Inflammatory macrophage treated with lipopolysaccharide for 4 hours (primary cell): ENCODE results near the gene RELL1.
A peak's percentile ranks its signal among the peaks of the same experiment; 100 is the strongest.
"Not testable (repeated sequence)": the region's sequence is repeated elsewhere in the genome, so short reads cannot be mapped to it uniquely, and the experiment has no call there.

Source experiments
- DNase-seq: peaks from one replicate; pipeline ENCODE4 v3.0.0-alpha.2; 2020

Gene RELL1

DNA sequence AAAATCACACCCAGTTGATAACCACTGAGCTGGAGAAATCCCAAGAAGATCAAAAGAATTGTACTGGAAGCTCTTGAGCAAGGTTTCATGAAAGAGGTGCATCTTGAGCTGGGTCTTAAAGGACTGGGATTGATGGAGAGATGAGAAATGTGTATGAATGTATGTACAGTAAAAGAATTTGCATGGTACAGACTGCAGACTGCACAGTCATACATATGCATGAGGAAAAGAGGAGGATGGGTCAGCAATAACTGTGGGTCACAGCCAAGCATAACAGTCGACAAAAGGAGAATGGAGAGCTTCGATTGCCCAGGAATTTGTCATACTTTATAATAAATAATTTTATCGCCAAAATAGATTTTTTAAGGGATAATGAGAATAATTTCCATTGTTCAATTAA, 4.8 kb upstream of the RELL1 start:
- no peak for DNase-seq

DNA sequence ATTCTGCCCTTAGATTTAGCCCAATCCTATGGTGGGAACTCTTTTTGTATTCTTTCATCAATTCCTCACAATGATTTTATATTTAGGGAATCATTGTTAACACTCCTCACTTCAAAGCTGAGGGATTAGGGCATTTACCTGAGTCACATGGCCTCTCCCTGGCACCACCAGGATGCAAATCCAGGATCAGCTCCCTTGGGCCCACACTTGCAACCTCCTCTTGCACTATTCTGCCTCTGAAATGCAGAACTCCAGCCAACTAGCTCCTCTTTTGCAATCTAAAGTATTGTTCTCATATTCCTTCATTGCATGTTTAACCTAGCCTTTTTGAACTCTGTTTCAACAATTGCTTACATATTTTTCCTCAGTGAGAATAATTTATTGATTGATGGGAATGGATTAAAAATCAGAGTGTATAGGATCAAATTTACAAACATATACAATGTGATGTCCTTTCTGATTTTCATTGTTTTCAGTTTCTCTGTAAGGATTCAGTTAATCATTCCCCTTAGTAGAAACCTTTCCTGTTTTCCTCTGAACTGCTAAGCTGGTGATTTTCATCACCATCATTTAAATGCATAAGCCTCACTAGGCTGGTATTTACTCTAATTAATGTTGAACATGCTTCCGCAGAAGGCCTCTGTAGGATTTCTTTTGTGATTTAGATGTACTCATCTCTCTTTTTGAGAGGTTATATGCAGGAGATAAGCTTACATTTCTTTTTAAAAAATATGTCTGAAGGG, 3.3 kb upstream of the RELL1 start:
- peak; percentile 40 for DNase-seq

DNA sequence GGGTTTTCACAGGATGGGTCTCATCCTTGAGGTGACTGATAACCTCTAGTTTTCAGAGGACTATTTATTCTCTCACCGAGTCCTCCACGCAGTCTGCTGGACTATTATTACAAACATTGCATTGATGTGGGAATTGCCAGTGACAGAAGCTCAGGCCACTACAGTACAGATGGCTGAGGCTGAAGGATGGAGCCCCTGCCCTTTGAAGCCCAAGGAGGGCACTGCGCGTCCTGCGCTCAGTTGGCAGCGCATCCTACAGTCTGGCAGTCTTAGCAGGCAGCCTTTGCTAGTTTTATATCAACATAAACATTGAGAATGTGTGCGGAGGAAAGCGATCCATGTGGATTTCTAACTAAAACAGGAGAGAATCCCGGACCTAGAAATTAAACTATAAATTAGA, 1.5 kb upstream of the RELL1 start:
- DNase-seq, result no peak

DNA sequence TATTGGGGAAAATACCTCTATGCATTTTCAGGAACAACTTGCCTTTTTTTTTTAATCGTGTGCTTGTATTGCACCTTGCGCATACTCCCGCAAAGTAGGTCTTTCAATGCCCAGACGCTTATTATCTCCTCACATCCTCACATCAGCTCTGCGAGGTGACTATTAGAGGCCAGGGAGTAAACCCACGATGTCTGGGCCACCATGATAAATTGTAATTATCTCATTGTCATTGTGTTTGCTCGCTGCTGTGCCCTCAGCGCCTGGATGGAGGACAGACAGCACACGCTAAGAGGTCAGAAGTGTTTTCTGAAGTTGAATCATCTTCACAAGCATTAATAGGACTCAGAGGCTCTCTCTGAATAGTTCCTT, 1.0 kb upstream of the RELL1 start:
- DNase-seq, result no peak

DNA sequence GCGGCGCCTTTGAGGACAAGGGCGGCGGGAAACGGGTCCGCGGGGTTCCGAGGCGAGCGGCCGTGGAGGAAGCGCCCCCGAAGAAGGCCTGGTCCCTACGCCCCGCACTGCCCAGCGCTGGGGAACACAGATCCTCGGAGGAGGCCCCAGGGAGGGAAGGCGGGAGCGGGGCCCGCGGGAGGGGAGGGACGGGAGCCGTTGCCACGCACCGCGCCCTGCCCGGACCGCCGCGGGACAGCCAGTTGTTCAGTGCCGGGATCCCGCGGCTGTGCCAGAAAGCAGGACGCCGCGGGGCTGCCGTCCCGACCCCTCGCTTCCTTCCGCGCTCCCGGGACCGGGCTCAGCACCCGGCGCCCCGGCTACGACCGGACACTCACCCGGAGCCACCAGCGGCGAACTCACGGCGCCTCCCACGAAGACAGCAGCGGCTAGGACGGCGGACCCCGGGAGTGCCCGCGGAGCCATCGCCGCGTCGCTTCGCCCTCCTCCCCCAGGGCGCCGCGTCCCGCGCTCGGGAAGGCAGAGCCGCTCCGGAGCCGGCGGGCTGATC, 278 bp downstream of the RELL1 start:
- DNase-seq, result peak; percentile 35

DNA sequence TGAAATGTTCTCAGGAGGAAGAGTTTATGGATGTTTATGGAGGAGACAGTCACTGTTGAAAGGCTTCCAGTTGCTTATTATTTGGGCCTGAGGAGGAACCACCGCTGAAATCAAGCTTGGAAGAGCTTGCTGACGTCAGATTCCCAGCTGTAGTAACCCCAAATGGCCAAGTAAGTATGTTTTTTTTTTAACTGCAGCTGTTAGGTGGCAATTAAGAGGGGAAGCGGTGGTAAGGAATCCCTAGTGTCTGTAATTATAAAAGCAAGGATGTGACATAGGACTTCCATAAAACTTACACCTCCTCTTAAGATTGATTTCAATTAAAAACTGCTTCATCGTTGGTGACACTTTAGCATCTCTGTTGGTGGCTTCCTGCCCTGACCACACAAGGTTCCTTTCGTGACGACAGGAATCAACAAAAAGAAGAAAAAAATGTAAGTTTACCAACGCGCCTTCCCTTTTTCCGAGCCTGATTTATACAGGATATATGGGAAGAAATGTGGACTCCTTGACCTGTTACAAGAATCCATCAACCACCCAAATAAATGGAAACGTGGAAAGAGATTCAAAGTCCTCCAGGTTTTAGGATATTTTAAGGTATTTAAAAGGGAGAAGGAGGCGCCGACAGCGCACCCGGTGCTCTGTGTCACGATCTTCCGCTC, 884 bp downstream of the RELL1 start:
- DNase-seq, result peak; percentile 50

DNA sequence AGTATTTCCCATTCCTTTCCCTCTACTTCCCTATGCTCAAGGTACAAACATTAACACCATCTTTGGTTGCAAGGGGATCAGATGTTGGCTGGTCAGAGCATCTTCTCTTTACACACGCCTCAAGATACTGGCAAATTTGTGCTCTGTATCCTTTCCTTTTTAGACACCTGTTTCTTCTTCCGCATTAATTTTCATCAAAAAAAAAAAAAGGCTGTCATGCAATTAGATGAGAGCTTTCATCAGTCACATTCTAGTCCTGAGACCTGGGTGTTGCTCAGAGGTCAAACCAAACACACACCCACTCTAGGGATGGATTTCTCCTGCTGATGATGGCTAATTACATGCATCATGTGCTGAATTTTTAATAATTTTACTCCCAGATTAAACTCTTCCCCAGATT, 2.0 kb downstream of the RELL1 start:
- no peak for DNase-seq

DNA sequence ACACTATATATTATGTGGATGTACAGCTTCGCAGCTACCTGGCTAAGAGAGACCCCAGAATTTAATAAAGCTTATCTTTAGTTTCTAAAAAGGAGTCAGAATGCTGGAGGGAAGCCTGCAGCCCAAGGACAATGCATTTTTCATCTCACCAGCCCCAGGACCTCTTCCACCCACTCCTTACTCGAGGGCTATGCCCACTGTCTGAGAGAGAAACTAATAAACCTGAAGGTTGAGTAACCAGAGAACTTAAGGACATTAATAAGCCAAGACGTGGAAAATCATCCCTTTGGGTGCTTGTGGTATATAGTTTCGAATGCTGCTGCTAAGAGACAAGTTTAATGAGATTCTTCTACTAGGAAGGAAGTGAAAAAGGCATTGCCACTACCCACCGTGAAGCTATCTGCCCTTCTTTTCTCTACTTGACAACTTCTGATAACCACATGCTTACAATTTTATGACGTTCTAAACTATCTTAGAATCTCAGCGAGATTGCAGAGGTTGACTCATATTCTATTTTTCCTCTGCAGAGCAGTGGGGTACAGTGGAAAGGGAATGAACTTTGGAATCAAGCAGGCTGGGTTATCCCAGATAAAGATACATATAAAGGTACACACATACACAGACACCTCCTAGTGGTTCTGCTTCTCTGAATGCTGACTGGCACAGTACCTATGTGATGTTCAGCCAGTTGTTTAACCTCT, 3.3 kb downstream of the RELL1 start:
- peak; percentile 40 for DNase-seq

DNA sequence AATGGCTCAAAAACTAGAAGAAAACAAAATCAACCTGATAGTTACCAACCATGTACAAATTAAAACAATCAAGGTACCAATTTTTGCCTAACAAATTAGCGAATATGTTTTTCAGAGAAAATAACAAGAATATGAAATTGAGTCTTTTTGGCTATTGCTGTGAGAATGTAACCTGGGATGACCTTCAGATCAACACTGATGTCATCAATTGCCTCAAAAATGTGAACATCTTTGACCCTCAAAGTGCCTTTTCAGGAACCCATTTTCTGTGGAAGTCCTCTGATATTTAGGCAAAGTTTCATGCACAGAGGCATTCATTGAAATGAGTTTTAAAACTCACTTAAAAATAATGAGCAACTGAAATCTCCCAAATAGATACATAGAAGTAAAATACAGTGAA, 6.1 kb downstream of the RELL1 start:
- DNase-seq, result no peak

DNA sequence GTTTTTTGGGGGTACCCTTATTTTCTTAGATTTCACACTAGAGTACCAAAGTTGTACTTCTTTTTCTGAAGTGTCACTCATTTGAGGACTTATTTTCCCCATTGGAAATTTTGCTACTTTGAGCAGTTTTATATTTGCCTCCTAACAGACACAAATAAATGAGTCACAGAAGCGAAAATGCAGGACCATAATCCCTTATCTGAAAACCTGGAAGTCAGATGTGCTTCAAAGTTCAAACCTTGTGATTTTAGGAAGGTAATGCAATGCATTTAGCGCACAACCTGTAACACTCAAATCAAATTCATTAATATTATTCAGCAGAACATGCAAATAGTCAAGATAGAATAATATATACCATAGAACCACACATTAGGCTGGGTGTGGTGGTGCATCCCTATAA, 6.9 kb downstream of the RELL1 start:
- no peak for DNase-seq

DNA sequence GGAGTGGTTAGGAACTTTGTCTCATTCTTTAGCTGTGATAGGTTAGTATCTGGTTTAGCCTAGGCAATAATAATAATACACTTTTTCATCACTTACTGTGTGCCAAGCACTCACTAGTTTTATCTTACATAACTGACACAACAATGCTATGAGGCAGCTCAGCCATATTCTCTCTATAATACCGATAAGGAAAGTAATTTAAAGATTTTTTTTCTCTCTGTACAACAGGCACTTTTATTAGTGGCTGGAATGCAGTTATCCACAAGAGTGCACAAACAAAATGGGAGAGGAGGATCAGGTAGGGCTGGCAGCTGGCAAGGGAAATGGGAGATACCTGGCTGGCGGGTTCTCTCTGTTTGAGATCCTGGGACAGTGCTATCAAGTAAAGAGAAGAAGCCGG, 7.6 kb downstream of the RELL1 start:
- no peak for DNase-seq

DNA sequence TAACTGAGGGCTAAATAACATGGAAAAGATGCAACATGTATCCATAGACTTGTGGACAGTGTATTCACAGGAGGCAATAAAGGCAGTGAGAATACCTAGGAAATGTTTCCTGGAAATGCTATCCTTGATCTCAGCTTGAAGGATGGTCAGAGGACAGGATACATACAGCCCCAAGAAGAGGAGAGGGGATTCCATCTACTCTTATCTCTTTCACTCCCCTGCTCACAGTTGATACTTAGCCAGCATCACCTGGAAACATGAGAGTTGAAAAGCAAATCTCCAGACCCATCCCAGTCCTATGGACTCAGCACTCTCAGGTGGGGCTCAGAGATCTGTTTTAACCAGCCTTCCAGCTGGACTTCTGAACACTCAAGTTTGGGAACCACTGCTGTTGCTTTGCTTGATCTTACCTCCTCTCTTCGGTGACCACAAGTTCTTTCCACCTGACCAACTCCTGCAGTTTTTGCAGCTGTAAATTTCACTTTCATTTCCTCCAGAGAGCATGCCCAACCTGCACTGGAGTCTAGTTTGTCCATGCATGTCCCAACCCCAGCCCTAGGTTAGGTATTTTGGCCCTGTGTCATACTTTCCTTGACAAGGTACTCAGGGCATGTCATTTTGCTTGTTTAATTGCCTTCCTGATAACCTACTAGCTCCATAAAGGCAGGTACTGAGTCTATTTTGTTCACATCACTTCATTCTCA, 10.4 kb downstream of the RELL1 start:
- DNase-seq, result no peak

DNA sequence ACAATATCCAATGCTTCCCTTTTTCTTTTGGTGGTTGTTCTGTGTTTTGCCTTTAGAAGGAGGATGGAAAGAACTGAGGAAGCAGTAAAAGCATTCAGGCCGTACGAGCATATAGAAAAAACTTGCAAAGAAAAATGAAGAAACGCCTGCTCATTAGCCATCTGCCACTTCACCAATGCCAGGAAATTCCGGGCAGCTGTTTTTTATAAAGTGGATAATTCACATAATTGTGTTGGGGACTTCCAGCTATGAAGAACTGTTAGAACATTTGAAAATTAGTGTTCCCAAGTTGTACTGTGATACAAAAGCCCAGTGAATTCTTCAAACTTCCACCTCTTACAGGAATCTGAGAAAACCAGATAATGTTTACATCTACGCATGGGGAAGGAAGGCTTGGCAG, 11.7 kb downstream of the RELL1 start:
- DNase-seq, result peak; percentile 16

DNA sequence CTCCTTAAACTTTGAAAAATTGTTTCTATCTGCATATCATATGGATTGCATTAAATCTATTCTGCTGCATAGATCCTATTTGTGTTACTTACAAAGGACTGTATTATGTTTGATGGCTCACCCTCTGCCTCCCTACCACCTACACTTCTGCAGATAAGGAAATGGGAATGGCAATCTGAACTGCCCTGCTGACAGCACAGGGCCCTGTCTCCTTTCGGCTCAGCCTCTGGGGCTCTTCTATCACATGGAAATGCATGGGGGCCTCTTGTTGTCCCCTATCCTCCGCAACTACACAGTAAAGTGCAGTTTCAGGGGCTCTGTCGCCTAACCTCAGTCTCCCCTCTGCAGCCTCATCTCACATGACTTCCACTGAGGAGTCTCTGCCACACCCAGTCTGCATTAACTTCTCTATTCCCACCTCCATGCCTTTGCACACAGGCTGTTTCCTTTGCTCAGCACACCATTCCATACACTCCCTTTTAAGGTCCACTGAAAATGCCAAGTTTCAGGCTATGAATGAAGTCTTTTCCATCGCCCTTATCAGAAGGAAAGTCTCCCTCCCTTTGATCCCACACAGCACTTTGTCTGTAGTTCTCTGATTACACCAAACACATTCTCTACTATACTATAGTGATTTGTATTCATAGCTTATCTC, 12.5 kb downstream of the RELL1 start:
- DNase-seq, result peak; percentile 19

DNA sequence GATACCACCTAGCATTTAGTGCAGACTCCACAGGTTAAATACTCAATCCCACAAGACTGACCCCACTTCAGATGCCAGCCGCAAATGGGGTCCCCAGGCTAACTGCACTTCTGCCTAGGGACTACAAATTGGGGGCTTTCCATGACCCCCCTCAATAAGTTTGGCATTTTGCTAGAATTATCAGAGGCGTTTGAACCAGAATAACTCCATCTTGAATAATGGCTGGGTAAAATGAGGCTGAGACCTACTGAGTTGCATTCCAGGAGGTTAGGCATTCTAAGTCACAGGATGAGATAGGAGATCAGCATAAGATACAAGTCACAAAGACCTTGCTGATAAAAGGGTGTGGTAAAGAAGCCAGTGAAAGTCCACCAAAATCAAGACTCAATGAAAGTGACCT, 15.1 kb downstream of the RELL1 start:
- DNase-seq, result no peak

DNA sequence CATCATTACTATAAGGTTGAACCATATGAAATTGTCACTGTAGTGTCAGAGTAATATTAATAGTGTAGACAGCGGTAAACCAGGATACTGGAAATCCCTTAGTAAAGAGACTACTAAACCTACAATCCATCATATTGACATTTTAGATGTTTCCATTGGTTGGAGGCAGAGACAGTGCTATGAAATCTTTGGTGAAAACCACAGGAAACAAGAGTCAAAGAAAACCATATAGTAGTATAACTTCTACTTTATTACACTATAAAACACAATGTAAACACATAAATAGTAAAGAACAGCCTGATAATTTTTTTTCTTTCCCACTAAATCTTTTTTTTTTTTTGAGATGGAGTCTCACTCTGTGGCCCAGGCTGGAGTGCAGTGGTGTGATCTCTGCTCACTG, 15.9 kb downstream of the RELL1 start:
- DNase-seq, result no peak

DNA sequence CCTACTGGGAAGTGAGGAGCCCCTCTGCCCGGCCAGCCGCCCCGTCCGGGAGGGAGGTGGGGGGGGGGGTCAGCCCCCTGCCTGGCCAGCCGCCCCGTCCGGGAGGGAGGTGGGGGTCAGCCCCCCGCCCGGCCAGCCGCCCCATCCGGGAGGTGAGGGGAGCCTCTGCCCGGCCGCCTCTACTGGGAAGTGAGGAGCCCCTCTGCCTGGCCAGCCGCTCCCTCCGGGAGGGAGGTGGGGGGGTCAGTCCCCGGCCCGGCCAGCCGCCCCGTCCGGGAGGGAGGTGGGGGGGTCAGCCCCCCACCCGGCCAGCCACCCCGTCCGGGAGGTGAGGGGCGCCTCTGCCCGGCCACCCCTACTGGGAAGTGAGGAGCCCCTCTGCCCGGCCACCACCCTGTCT, 17.1 kb downstream of the RELL1 start:
- not testable (repeated sequence) for DNase-seq

DNA sequence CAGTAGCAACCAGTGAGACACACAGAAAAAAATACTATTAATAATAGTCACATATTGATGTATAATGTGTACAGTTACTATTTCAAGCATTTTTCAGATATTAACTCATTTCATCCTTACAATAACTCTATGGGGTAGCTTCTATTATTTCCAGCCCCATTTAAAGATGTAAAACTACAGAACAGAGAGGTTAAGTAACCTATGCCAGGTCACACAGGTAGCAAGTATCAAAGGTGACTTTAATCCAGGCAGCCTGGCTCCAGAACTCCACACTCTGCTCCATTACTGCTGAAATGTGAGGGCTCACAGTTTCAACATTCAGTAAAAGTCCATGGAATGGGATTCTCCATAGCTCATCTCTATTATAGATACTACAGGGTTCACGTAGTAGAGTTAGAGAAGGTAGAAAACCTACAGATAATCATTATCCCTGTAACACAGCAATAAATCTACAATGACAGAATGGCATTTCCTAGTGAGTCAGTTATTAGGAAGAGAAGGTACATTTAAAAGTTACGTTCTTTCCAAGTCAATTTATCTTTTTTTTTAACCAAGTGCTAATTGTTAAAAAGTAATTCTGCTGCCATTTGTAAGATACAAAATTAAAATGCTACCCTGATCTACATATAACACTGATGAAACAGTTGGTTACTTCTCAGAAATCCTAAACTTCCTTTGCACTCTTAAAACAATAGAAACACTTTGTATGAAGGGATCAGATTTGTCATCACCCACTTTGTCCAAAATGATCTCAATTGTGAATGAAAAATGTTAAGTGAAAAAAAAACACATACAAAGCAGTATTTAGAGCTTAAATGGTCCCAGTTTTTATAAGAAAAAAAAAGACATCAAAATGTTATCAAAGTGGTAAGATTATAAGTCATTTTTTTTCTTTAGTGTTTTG, 18.7 kb downstream of the RELL1 start:
- no peak for DNase-seq

DNA sequence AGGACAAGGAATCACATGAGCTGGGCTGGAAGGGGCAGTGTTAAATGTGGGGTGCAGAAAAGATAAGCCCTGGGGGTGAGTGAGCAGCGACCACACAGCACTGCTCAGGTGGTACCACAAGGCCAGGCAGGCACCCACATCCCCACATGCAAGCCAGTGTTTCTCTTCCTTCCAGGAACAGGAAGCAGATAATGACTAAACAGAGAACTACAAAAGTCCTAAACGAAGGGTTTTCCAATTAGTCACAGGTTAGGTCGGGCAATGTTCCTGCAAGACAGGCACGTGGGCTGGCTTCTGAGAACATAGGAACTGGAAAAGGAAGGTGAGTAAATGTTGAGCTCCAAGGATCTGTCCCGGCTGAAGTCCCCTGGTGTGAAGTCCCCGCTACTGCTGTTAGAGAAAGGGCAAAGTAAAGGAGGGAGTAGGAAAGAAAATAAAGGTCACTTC, 19.5 kb downstream of the RELL1 start:
- DNase-seq, result peak; percentile 92

DNA sequence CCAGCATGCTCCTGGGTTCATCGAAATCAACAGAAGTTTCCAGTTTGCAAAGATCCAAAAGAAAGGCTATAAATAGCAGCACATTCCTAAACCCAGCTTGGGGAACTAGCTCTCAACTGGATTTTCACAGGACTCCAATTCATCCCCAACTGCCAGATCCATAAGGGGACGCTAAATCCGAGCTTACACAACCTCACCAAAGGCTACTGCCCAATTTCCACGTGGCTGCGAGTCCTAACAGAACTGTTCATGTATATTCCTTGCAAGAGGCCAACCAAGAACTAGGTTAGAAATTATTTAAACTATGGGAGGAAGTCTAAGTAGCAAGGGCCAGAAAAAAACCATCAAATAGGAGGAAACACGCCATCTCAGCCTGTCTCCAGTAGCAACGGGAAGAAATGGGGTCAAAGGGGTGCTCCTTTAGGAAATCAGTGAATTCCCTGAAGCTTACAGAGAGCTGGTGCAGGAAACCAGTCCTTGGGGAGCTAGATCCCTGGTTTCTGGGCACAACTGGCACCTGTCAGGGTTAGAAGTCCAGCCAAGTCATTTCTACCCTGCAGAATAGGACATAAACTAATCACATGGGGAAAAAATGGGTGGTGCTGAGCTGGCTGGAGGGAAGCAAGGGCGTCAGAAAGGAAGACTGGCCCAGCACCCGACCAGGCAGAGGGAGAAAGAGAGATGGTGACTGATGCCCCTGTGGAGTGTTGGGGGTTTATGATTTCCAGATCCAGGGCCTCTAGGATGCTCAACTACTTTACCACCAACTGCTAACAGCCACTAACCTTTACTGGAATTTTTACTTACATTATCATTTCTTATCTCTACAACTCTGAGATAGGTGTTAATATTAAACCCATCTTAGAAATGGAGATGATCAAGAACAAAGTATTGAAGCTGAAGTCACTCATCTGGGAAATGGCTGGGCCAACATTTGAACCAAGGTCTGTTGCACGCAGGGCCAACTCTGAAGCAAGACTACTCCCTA, 20.5 kb downstream of the RELL1 start:
- DNase-seq, result peak; percentile 9
